ENCODE data around the gene TSN.

DNA sequence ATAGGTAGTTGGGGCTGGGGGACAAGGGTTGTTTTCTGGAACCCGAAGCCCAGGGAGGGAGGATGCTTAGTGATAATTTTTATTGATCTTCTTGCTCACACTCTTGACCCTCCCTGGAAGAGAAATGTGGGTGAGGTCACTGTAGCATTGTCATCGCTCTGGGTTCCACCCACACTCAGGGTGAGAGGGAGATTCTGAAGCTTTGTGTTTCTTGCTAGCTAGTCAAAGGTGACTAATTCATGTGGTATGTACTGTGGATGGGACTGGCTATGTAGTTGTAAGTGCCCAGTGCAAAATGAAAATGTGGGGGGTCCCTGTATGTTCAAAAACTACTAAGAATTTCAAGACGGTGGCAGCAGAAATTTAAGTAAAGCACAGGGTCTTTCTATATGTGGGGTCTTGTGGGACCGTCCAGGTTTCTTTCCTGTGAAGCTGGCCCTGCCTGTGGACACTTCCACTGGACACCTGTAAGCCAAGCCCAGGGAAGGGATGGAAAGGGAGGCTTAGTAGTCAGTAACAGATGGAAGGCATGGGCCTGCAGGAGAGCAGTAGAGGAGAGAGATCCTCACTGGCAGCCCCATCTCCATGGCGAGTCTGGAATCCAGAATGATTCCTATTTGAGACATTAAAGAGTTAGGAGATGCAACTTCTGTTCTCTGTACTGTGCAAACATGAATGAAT lies 35.0 kb downstream of the TSN start:
- no peak for TF ChIP-seq POLR2AphosphoS5 (IDR thresholded peaks at IDR 0.05; ENCODE audit: low read depth, low read length)
- no peak for TF ChIP-seq POLR2A (IDR thresholded peaks at IDR 0.05; ENCODE audit: low read depth, low read length)
- no peak for TF ChIP-seq TAF1 (IDR thresholded peaks at IDR 0.05; ENCODE audit: low read depth, low read length)
- TF ChIP-seq SPI1 (IDR thresholded peaks at IDR 0.05; ENCODE audit: low read depth, low read length), result no peak
- no peak for TF ChIP-seq PAX5 (IDR thresholded peaks at IDR 0.05; ENCODE audit: insufficient read depth, low read length, severe bottlenecking)
- TF ChIP-seq POU2F2 (IDR thresholded peaks at IDR 0.05; ENCODE audit: low read depth, low read length), result no peak

Measured in GM12891 (cell line).